GM12892 (cell line): ENCODE measurements around the gene LTB. TPM values are rescaled to one million over a fixed set of nuclear protein-coding genes. Genes with fewer than 3 reads are reported as not detected.

Experiments
- DNase-seq: peaks from one replicate; pipeline ENCODE4 v3.0.0; 2011; ENCODE audit not compliant: insufficient read length
- FAIRE-seq: peaks from 2 replicates; lab custom pipeline; 2011; peaks lifted over from hg19 to GRCh38; lab: Jason Lieb, UNC
- POLR2A ChIP-seq: IDR thresholded peaks from 2 replicates; pipeline ENCODE4 v1.6.1; 2011; ENCODE audit warnings: low read depth, low read length, control low read depth
- POLR2AphosphoS5 ChIP-seq: IDR thresholded peaks from 2 replicates; pipeline ENCODE4 v1.6.1; 2011; ENCODE audit warnings: low read depth, low read length, control low read depth
- TAF1 ChIP-seq: IDR thresholded peaks from 2 replicates; pipeline ENCODE4 v1.6.1; 2011; ENCODE audit warnings: low read depth, mild to moderate bottlenecking, control low read depth, low read length, borderline replicate concordance
- polyA plus RNA-seq: library from polyadenylated mRNA; unstranded; fragments of >200 nt; gene quantifications from one replicate; pipeline ENCODE4 v1.2.1, GENCODE V29; 2012; ENCODE audit warnings: missing spikeins, inconsistent platforms; ENCODE audit not compliant: missing spikeins

The LTB gene
- 31.3 TPM for polyA plus RNA-seq

- no peak for FAIRE-seq
- DNase-seq, result no peak
- TF ChIP-seq TAF1 (no peak), POLR2A (peak; percentile 31), POLR2AphosphoS5 (no peak)
Measured at GRCh38 chr6:31582230-31582643, at the start of gene LTB. Gene LTB, minus strand, starts transcription at chr6:31582424. Its CDS starts 7 bp downstream, at chr6:31582417.

GRCh38 chr6:31631681-31632278 is 49.6 kb upstream of the LTB start:
- TF ChIP-seq TAF1 (no peak), POLR2AphosphoS5 (peak; percentile 62; the same call in 1 of the 2 replicates), POLR2A (peak; percentile 12; the same call in 1 of the 2 replicates)
- FAIRE-seq (no peak), DNase-seq (no peak)

- DNase-seq (no peak), FAIRE-seq (no peak)
- no peak for TF ChIP-seq TAF1
- TF ChIP-seq POLR2A, result no peak
- no peak for TF ChIP-seq POLR2AphosphoS5
Measured at GRCh38 chr6:31631209-31631608, 49.0 kb upstream of the LTB start.

GRCh38 chr6:31630177-31630934 is 48.1 kb upstream of the LTB start:
- DNase-seq (no peak), FAIRE-seq (no peak)
- TF ChIP-seq POLR2A (no peak), POLR2AphosphoS5 (peak; percentile 22; the same call in 1 of the 2 replicates), TAF1 (no peak)

GRCh38 chr6:31629014-31629413 is 46.8 kb upstream of the LTB start:
- no peak for DNase-seq
- no peak for TF ChIP-seq POLR2AphosphoS5
- no peak for TF ChIP-seq POLR2A
- no peak for TF ChIP-seq TAF1
- FAIRE-seq, result no peak

GRCh38 chr6:31627690-31628287 is 45.6 kb upstream of the LTB start:
- FAIRE-seq (no peak), DNase-seq (no peak)
- no peak for TF ChIP-seq TAF1

- no peak for DNase-seq
- no peak for FAIRE-seq
- TF ChIP-seq POLR2AphosphoS5 (no peak), POLR2A (no peak), TAF1 (no peak)
Measured at GRCh38 chr6:31626952-31627351, 44.7 kb upstream of the LTB start.

- TF ChIP-seq TAF1 (no peak), POLR2A (no peak), POLR2AphosphoS5 (no peak)
- DNase-seq (no peak), FAIRE-seq (no peak)
Measured at GRCh38 chr6:31624070-31624469, 41.8 kb upstream of the LTB start.

- DNase-seq, result no peak
- TF ChIP-seq TAF1 (no peak), POLR2A (no peak), POLR2AphosphoS5 (no peak; the same call in 1 of the 2 replicates)
- no peak for FAIRE-seq
Measured at GRCh38 chr6:31622684-31623091, 40.5 kb upstream of the LTB start.

- FAIRE-seq (no peak), DNase-seq (no peak)
- no peak for TF ChIP-seq POLR2AphosphoS5
Measured at GRCh38 chr6:31621991-31622390, 39.8 kb upstream of the LTB start.

- no peak for TF ChIP-seq POLR2AphosphoS5
- no peak for TF ChIP-seq TAF1
- TF ChIP-seq POLR2A, result no peak
- FAIRE-seq, result no peak
Measured at GRCh38 chr6:31621320-31621939, 39.2 kb upstream of the LTB start.

More at GRCh38 chr6:31621320-31621939, 39.2 kb upstream of the LTB start:
- DNase-seq, result no peak
